BJ (cell line): ENCODE results near the gene FGF3. TPM values are rescaled to one million over a fixed set of nuclear protein-coding genes. Genes with fewer than 3 reads are reported as not detected.

ENCODE experiments used
- CTCF ChIA-PET: fragments of 350-600 bp; formaldehyde crosslinking; extraction: SDS; loops from one replicate; lab custom pipeline; 2021; ENCODE audit warnings: antibody characterized with exemption, inconsistent platforms; lab: Yijun Ruan, JAX
- POLR2A ChIA-PET: fragments of 300-600 bp; sonication (Branson Sonifier 250); formaldehyde crosslinking; extraction: SDS; loops from one replicate; lab custom pipeline; 2021; ENCODE audit warnings: antibody characterized with exemption; lab: Charles Lee
- DNase-seq: peaks from one replicate; pipeline ENCODE4 v3.0.0-alpha.2; 2011; ENCODE audit warnings: low read depth
- H3K27me3 ChIP-seq: 2 replicates; pipeline ENCODE4 v1.6.0; 2011; ENCODE audit warnings: low read length; ENCODE audit not compliant: control insufficient read depth, insufficient read depth
- H3K36me3 ChIP-seq: 2 replicates; pipeline ENCODE4 v1.5.1; 2011; ENCODE audit warnings: low read length; ENCODE audit not compliant: control insufficient read depth, insufficient read depth
- H3K4me3 ChIP-seq: 2 replicates; pipeline ENCODE4 v1.5.1; 2011; ENCODE audit warnings: low read depth, mild to moderate bottlenecking, control low read depth, low read length
- CTCF ChIP-seq: IDR thresholded peaks from 2 replicates; pipeline ENCODE4 v1.5.1; 2011; ENCODE audit warnings: low read depth, mild to moderate bottlenecking, control low read depth, inconsistent platforms, low read length, moderate library complexity; ENCODE audit not compliant: insufficient read depth
- polyA plus RNA-seq: library from polyadenylated mRNA; depleted of rRNA; stranded (reverse); fragments of >200 nt; gene quantifications from 2 replicates; pipeline ENCODE4 v1.2.3, GENCODE V29; 2011

The FGF3 gene
- polyA plus RNA-seq, 1 experiment = not detected

GRCh38 chr11:69788956-69789355, 30.3 kb downstream of the FGF3 start:
- TF ChIP-seq CTCF = no peak
- CTCF ChIA-PET = interaction anchor here (1.2 kb wide), 1 partner anchor 38 kb away, joined by 3 read pairs; no protein-coding TSS in a partner anchor
- no peak overlapping the region for H3K4me3 ChIP-seq
- POLR2A ChIA-PET = no interaction called here
- no peaks in the 10 kb centered on the region for H3K36me3 ChIP-seq
- H3K27me3 ChIP-seq = peaks cover 5% of the 10 kb centered on the region
- DNase-seq = no peak

- H3K4me3 ChIP-seq = no peak overlapping the region
- no peak for TF ChIP-seq CTCF
- ChIA-PET CTCF (interaction anchor here (0.6 to 1.4 kb wide), 3 partner anchors 10 to 39 kb away, joined by 3 to 5 read pairs (median 3); no protein-coding TSS in a partner anchor), POLR2A (no interaction called here)
- no peak for DNase-seq
- peaks cover 5% of the 10 kb centered on the region for H3K27me3 ChIP-seq
- H3K36me3 ChIP-seq = no peaks in the 10 kb centered on the region
These were observed 31.3 kb downstream of the FGF3 start for GRCh38 chr11:69787906-69788305.

GRCh38 chr11:69787457-69787856, 31.8 kb downstream of the FGF3 start:
- peaks cover 5% of the 10 kb centered on the region for H3K27me3 ChIP-seq
- no peak overlapping the region for H3K4me3 ChIP-seq
- no peak for DNase-seq
- ChIA-PET CTCF (interaction anchor here (0.6 to 1.4 kb wide), 2 partner anchors 9 to 14 kb away, joined by 3 to 5 read pairs; no protein-coding TSS in a partner anchor), POLR2A (no interaction called here)
- H3K36me3 ChIP-seq = no peaks in the 10 kb centered on the region
- no peak for TF ChIP-seq CTCF

- H3K27me3 ChIP-seq = peaks cover 18% of the 10 kb centered on the region
- TF ChIP-seq CTCF = no peak
These were observed 38.0 kb downstream of the FGF3 start for GRCh38 chr11:69781241-69781640.

GRCh38 chr11:69778373-69778772, 40.8 kb downstream of the FGF3 start:
- POLR2A ChIA-PET = no interaction called here
- Histone ChIP-seq H3K36me3 (no peaks in the 10 kb centered on the region), H3K27me3 (peaks cover 35% of the 10 kb centered on the region), H3K4me3 (no peak overlapping the region)
- no peak for DNase-seq
- TF ChIP-seq CTCF = no peak
- CTCF ChIA-PET = interaction anchor here (1.2 to 2.1 kb wide), 3 partner anchors 9 to 68 kb away, joined by 3 to 5 read pairs (median 5); no protein-coding TSS in a partner anchor

More at GRCh38 chr11:69781241-69781640, 38.0 kb downstream of the FGF3 start:
- CTCF ChIA-PET = no interaction called here
- no peak for DNase-seq
- Histone ChIP-seq H3K36me3 (no peaks in the 10 kb centered on the region), H3K4me3 (no peak overlapping the region)
- POLR2A ChIA-PET = no interaction called here
